HepG2 (cell line): ENCODE results near the gene FAM222A.

ENCODE experiments used
- CTCF ChIP-seq: sonication (generic); formaldehyde crosslinking; IDR thresholded peaks from 2 replicates; pipeline ENCODE4 v1.5.0; 2020; ENCODE audit warnings: mild to moderate bottlenecking, missing genetic modification reagents, moderate library complexity
- HES4 ChIP-seq: sonication (generic); formaldehyde crosslinking; IDR thresholded peaks from 2 replicates; pipeline ENCODE4 v1.9.0; 2021; ENCODE audit warnings: mild to moderate bottlenecking, missing genetic modification reagents, borderline replicate concordance
- SP2 ChIP-seq: sonication (generic); formaldehyde crosslinking; IDR thresholded peaks from 2 replicates; pipeline ENCODE4 v1.5.1; 2020; ENCODE audit warnings: mild to moderate bottlenecking, missing genetic modification reagents
- ZNF503 ChIP-seq: sonication (generic); formaldehyde crosslinking; IDR thresholded peaks from 2 replicates; pipeline ENCODE4 v1.4.0; 2020; ENCODE audit warnings: missing genetic modification reagents
- ZNF770 ChIP-seq: sonication (generic); formaldehyde crosslinking; IDR thresholded peaks from 2 replicates; pipeline ENCODE4 v1.5.0; 2020; ENCODE audit warnings: mild to moderate bottlenecking, missing genetic modification reagents
- TF ChIP-seq, protein P1 (sequence below): sonication (generic); formaldehyde crosslinking; IDR thresholded peaks from 2 replicates; pipeline ENCODE4 v1.4.0; 2020; ENCODE audit warnings: missing genetic modification reagents
- TF ChIP-seq, protein P2 (sequence below): sonication (generic); formaldehyde crosslinking; IDR thresholded peaks from 2 replicates; pipeline ENCODE4 v1.8.1; 2023; ENCODE audit warnings: missing genetic modification reagents, mild to moderate bottlenecking, borderline replicate concordance
- TF ChIP-seq, protein P3 (sequence below): sonication (generic); formaldehyde crosslinking; conservative IDR thresholded peaks from 2 replicates; pipeline ENCODE4 v1.4.0; 2020; ENCODE audit warnings: missing genetic modification reagents

DNA sequence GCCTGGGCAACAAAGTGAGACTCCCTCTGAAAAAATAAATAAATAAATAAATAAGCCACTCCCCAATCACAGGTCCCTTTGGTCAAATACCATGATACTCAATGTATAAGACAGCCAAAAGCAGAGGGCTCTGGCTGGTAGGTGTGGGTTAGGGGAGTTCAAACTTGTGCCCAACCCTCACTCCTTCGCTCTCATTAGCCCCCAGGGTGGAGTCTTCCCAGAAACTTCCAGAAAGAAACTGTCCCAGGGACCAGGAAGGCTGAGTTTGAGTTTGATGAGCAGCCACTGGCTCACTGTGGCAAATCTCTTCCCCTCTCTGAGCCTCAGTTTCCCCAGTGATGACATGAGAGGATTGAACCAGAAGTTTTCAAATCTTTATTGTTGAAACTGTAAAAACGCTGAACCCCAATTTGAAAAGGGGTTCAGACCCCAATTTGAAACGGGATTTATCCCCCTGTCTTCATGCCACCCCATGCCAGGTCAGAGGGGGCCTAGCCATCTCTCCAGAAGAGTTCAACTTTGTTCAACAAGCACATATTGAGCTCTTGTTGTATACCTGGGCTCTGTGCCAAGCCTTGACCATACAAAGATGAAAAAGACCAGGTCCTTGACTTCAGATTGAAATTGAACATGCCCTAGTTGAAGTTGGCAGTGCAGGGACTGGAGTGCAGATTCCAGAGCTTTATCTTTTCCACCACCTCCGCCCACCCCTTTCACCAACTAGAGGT is 9.1 kb upstream of the FAM222A start:
- TF ChIP-seq HES4 (CRISPR knock-in tag) (no peak), CTCF (CRISPR knock-in tag) (no peak), SP2 (CRISPR knock-in tag) (no peak), ZNF770 (CRISPR knock-in tag) (no peak), ZNF503 (no peak)
- TF ChIP-seq, protein P1, sequence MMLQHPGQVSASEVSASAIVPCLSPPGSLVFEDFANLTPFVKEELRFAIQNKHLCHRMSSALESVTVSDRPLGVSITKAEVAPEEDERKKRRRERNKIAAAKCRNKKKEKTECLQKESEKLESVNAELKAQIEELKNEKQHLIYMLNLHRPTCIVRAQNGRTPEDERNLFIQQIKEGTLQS (CRISPR knock-in tag) = no peak
- TF ChIP-seq, protein P2, sequence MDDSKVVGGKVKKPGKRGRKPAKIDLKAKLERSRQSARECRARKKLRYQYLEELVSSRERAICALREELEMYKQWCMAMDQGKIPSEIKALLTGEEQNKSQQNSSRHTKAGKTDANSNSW = no peak
- TF ChIP-seq, protein P3, sequence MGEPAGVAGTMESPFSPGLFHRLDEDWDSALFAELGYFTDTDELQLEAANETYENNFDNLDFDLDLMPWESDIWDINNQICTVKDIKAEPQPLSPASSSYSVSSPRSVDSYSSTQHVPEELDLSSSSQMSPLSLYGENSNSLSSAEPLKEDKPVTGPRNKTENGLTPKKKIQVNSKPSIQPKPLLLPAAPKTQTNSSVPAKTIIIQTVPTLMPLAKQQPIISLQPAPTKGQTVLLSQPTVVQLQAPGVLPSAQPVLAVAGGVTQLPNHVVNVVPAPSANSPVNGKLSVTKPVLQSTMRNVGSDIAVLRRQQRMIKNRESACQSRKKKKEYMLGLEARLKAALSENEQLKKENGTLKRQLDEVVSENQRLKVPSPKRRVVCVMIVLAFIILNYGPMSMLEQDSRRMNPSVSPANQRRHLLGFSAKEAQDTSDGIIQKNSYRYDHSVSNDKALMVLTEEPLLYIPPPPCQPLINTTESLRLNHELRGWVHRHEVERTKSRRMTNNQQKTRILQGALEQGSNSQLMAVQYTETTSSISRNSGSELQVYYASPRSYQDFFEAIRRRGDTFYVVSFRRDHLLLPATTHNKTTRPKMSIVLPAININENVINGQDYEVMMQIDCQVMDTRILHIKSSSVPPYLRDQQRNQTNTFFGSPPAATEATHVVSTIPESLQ (CRISPR knock-in tag) = no peak
